Measurements from ENCODE around the gene MED7.
"Not testable (repeated sequence)": the region's sequence is repeated elsewhere in the genome, so short reads cannot be mapped to it uniquely, and the experiment has no call there.

The MED7 gene

GRCh38 chr5:157142317-157143126 lies at the start of gene MED7:
TSS of gene MED7 (minus strand) at chr5:157142865. CDS start at chr5:157139431, 3,434 bp downstream.
- peak; percentile 91 for DNase-seq

DNA sequence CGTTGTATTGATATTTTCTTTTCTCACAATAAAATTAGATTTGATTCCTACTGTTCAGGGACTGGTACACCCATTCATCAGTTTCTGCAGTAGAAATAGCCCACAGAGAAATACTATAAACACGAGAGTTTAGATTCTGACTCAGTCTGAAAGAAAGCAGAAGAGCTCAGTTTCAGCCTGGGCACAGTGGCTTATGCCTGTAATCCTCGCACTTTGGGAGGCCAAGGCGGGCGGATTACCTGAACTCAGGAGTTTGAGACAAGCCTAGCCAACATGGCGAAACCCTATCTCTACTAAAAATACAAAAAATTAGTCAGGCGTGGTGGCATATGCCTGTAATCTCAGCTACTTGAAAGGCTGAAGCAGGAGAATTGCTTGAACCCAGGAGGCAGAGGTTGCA lies 46.6 kb upstream of the MED7 start:
- peak; percentile 66 for DNase-seq

- DNase-seq, result no peak
Observed at GRCh38 chr5:157188270-157188669, 45.6 kb upstream of the MED7 start.

GRCh38 chr5:157187046-157187754 lies 44.5 kb upstream of the MED7 start:
- no peak for DNase-seq

- DNase-seq, result no peak
Observed at GRCh38 chr5:157186309-157187045, 43.8 kb upstream of the MED7 start.

- DNase-seq, result not testable (repeated sequence)
Observed at GRCh38 chr5:157185122-157185521, 42.5 kb upstream of the MED7 start.

- no peak for DNase-seq
Observed at GRCh38 chr5:157184117-157184670, 41.5 kb upstream of the MED7 start.

DNA sequence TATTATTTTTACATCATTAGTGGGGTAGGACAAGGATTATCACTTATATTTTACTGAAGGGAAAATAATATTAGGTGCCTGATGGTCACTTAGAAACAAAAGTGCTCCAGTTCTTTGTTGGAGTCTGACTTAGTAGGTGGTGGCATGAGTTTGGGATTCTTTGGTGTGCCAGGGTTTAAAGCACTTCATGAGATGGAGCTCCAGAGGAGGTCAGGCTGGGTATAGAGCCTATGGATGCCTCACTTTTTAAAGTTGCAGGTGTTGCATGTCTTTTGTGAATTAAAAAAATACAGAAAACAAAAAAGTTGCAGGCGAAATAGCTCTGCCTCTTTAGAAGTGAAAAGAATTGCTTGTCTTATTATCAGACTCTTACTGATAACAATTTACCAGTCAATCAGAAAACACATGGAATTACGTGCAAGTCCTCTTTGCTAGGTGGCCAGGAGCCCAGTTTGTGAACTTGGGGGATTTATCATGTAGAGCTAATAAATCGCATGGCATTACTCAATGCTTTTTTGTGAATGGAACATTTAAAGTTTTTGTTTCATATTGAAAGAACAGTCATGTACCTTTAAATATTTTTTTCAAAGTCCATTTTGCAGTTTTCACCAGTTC lies 39.6 kb upstream of the MED7 start:
- DNase-seq, result no peak

- no peak for DNase-seq
Observed at GRCh38 chr5:157180374-157181264, 38.0 kb upstream of the MED7 start, which contains the start of gene ITK. TSS of gene ITK (plus strand) at chr5:157180840. CDS start at chr5:157180978, 138 bp downstream.

- no peak for DNase-seq
Observed at GRCh38 chr5:157178966-157179365, 36.3 kb upstream of the MED7 start.

GRCh38 chr5:157177953-157178352 lies 35.3 kb upstream of the MED7 start:
- peak; percentile 35 for DNase-seq

DNA sequence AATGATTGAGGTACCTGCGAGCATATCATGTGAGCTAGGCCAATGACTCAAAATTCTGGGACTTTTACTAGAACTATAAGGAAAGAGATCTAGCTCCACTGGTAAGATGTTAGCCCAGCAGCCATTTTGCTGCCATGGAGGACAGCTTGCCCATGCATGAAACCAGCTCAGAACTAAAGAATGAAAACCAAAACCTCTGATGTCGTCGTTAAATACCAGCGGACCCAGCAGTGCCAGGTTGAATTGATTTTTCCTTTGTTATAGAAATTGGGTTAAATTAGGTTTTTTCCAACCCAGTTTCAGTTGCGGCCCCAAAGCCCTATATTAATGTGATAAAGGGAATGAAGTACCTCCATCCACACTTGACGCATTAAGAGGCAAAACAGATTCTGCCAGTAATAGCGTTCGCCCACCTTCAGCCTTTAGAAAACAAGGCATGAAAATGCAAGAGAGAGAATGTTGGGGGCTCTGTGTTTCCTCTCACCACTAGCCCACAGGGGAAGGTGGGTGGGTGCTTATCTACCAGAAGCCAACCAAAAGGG lies 32.5 kb upstream of the MED7 start:
- DNase-seq, result no peak

DNA sequence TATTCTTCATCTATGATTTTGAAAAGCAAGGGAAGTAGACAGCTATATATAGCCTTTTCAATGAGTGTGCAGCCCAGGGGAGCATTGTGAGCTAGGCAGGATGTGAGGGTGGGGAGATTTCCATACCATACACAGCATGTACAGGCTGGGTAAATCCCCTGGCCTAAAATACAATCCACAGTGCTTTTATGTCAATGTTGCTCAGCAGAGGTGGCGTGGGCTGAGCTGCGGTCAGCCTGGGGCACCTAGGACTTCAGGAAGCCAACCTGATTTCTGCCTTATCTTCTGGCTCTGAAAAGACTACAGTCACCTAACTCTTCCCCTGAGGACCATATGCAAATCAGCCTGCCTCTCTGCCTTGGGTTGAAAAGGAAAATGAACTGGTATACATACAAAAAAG lies 29.7 kb upstream of the MED7 start:
- DNase-seq, result peak; percentile 94

DNA sequence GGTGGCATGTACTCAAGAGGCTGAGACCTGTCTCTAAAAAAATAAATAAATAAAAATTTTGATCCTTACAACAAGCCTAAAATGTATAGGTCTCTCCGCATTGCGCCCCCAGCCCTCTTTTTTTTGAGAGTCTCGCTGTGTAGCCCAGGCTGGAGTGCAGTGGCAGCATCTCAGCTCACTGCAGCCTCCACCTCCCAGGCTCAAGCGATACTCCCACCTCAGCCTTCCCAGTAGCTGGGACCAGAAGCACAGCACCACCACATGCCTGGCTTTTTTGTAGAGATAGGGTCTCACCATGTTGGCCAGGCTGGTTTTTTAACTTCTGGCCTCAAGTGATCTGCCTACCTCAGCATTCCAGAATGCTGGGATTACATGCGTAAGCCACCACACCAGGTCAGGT lies 25.6 kb upstream of the MED7 start:
- DNase-seq, result no peak

GRCh38 chr5:157167214-157167621 lies 24.6 kb upstream of the MED7 start:
- no peak for DNase-seq

GRCh38 chr5:157166214-157167213 lies 23.8 kb upstream of the MED7 start, which contains the start of gene GARIN3:
TSS of gene GARIN3 (minus strand) at chr5:157166264. CDS start at chr5:157166168, 96 bp downstream.
- no peak for DNase-seq

DNA sequence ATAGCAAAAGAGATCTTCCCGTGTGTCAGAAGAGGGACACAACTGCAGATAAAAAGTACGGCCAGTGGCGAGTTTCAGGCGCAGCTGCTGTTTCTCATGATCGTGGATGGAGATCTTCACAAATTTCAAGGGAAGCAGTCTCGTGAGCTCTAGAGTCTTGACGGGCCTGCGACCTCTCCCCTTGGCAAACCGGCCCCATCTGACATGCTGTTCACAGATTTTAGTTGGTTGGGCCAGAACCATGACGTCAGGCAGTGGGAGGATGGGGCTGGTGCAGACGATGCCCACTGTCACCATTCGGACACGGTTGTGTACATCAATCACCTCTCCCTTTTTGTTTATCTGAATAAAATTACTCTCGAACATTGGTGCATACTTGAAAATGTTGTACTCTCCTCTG lies 23.0 kb upstream of the MED7 start:
- no peak for DNase-seq

GRCh38 chr5:157165261-157165660 lies 22.6 kb upstream of the MED7 start:
- no peak for DNase-seq

DNA sequence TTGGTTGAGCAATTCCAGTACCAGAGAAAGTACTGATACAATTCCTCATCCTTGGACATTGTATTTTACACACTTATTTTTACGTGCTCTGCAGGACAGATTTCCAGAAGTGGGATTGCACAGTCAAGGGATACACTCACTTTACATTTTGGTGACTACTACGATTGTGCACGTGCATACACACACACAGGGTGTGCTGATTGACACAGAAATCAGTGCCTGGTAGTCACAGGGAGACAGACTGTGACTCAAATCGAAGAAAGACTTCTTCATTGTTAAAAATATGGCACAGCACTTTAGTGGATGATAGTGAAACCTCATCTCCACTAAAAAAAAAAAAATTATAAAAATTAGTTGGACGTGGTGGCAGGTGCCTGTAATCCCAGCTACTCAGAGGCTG lies 21.9 kb upstream of the MED7 start:
- DNase-seq, result no peak
